A549 (cell line): ENCODE measurements around the gene MAD1L1. TPM values are rescaled to one million over a fixed set of nuclear protein-coding genes. Genes with fewer than 3 reads are reported as not detected.

Experiments used
- ATAC-seq, 2 experiments: fragments of 200-7000 bp in 1 of 2; fragments of >200 bp in 1 of 2; cut with Nextera tagmentation in 1 of 2; cut with Tn5 transposase in 1 of 2; 3 replicates each; pipeline versions ENCODE4 v1.8.0 to v1.9.1; 2018 to 2020; ENCODE audit warnings: mild to moderate bottlenecking in 1 of 2, moderate library complexity in 1 of 2
- CTCF ChIA-PET: fragments of 300-600 bp; sonication (Branson Sonifier 250); formaldehyde crosslinking; extraction: SDS; loops from one replicate; lab custom pipeline; 2021; ENCODE audit warnings: antibody characterized with exemption, inconsistent platforms; lab: Yijun Ruan, JAX
- POLR2A ChIA-PET: fragments of 350-600 bp; formaldehyde crosslinking; extraction: SDS; loops from one replicate; lab custom pipeline; 2021; ENCODE audit warnings: antibody characterized with exemption, inconsistent platforms; lab: Yijun Ruan, JAX
- DNase-seq, 2 experiments: peaks; one replicate each; pipeline versions ENCODE4 v3.0.0 to v3.0.0-alpha.2; 2011 to 2016; ENCODE audit warnings: low read depth in 1 of 2, low spot score in 1 of 2
- FAIRE-seq: peaks from 2 replicates; lab custom pipeline; 2011; peaks lifted over from hg19 to GRCh38; lab: Jason Lieb, UNC
- H3K27ac ChIP-seq, 2 experiments: fragments of >200 bp; sonication (Bioruptor Twin); formaldehyde crosslinking; 3 replicates each; pipeline ENCODE4 v1.5.1; 2016 to 2017
- H3K4me1 ChIP-seq: fragments of >200 bp; sonication (Bioruptor Twin); formaldehyde crosslinking; 3 replicates; pipeline ENCODE4 v1.6.1; 2016
- H3K4me2 ChIP-seq: fragments of >200 bp; sonication (Bioruptor Twin); formaldehyde crosslinking; 3 replicates; pipeline ENCODE4 v1.6.1; 2016
- H3K4me3 ChIP-seq: fragments of >200 bp; sonication (Bioruptor Twin); formaldehyde crosslinking; 3 replicates; pipeline ENCODE4 v1.5.1; 2016
- H3K9me3 ChIP-seq: fragments of >200 bp; sonication (Bioruptor Twin); formaldehyde crosslinking; 3 replicates; pipeline ENCODE4 v1.6.1; 2016
- BCL3 ChIP-seq: fragments of >200 bp; sonication (Bioruptor Twin); formaldehyde crosslinking; IDR thresholded peaks from 3 replicates; pipeline ENCODE4 v1.6.1; 2016
- BHLHE40 ChIP-seq: IDR thresholded peaks from 2 replicates; pipeline ENCODE4 v1.6.1; 2012; ENCODE audit warnings: low read depth, low read length, inconsistent platforms
- CBX2 ChIP-seq: fragments of 200-600 bp; sonication (generic); IDR thresholded peaks from 2 replicates; pipeline ENCODE4 v1.6.1; 2016; ENCODE audit warnings: low read depth, mild to moderate bottlenecking, borderline replicate concordance
- CEBPB ChIP-seq, 2 experiments: fragments of >200 bp in 1 of 2; sonication (Bioruptor Twin) in 1 of 2; formaldehyde crosslinking in 1 of 2; IDR thresholded peaks; 2 replicates each; pipeline ENCODE4 v1.6.1; 2012 to 2016
- CHD2 ChIP-seq: fragments of 150-350 bp; IDR thresholded peaks from 2 replicates; pipeline ENCODE4 v1.6.1; 2014; ENCODE audit warnings: low read length; ENCODE audit not compliant: partially characterized antibody
- EHF ChIP-seq: fragments of 250-450 bp; sonication (Bioruptor Pico); IDR thresholded peaks from 2 replicates; pipeline ENCODE4 v1.5.0; 2020; ENCODE audit warnings: mild to moderate bottlenecking
- EP300 ChIP-seq, 2 experiments: fragments of >200 bp; sonication (Bioruptor Twin); formaldehyde crosslinking; IDR thresholded peaks; 2 replicates in 1 of 2; 3 replicates in 1 of 2; pipeline ENCODE4 v1.6.1; 2016 to 2017
- ESRRA ChIP-seq: fragments of 150-350 bp; IDR thresholded peaks from 2 replicates; pipeline ENCODE4 v1.6.1; 2014; ENCODE audit warnings: mild to moderate bottlenecking, low read length, borderline replicate concordance
- FOXS1 ChIP-seq: fragments of 250-450 bp; sonication (Bioruptor Pico); IDR thresholded peaks from 2 replicates; pipeline ENCODE4 v1.5.0; 2020; ENCODE audit warnings: mild to moderate bottlenecking, moderate library complexity
- HEYL ChIP-seq: fragments of 250-450 bp; sonication (Bioruptor Pico); IDR thresholded peaks from 2 replicates; pipeline ENCODE4 v1.8.0; 2021; ENCODE audit warnings: mild to moderate bottlenecking, moderate library complexity
- HOXA7 ChIP-seq: fragments of 250-450 bp; sonication (Bioruptor Pico); IDR thresholded peaks from 2 replicates; pipeline ENCODE4 v1.5.0; 2020; ENCODE audit warnings: mild to moderate bottlenecking, moderate library complexity
- HOXB13 ChIP-seq: fragments of 250-450 bp; sonication (Bioruptor Pico); IDR thresholded peaks from 2 replicates; pipeline ENCODE4 v1.5.0; 2020; ENCODE audit warnings: low read depth, mild to moderate bottlenecking, moderate library complexity
- HOXB5 ChIP-seq: fragments of 250-450 bp; sonication (Bioruptor Pico); IDR thresholded peaks from 2 replicates; pipeline ENCODE4 v1.5.0; 2020; ENCODE audit warnings: mild to moderate bottlenecking, moderate library complexity
- JUNB ChIP-seq: fragments of >200 bp; sonication (Bioruptor Twin); formaldehyde crosslinking; IDR thresholded peaks from 2 replicates; pipeline ENCODE4 v1.6.1; 2016
- KDM5A ChIP-seq: fragments of 200-600 bp; sonication (generic); IDR thresholded peaks from 2 replicates; pipeline ENCODE4 v1.6.1; 2016; ENCODE audit warnings: antibody characterized with exemption, mild to moderate bottlenecking
- NFE2L2 ChIP-seq: fragments of 150-350 bp; conservative IDR thresholded peaks from 2 replicates; pipeline ENCODE4 v1.6.1; 2014; ENCODE audit warnings: low read length
- NPAS2 ChIP-seq: fragments of 250-450 bp; sonication (Bioruptor Pico); IDR thresholded peaks from 2 replicates; pipeline ENCODE4 v1.8.0; 2022; ENCODE audit warnings: mild to moderate bottlenecking, moderate library complexity, borderline replicate concordance
- NR3C1 ChIP-seq: fragments of >200 bp; sonication (Bioruptor Twin); formaldehyde crosslinking; IDR thresholded peaks from 3 replicates; pipeline ENCODE4 v1.6.1; 2017
- PBX3 ChIP-seq: IDR thresholded peaks from 2 replicates; pipeline ENCODE4 v1.6.1; 2012
- PHF8 ChIP-seq: fragments of 200-600 bp; sonication (generic); IDR thresholded peaks from 2 replicates; pipeline ENCODE4 v1.6.1; 2016; ENCODE audit warnings: low read depth, mild to moderate bottlenecking, antibody characterized with exemption, moderate library complexity, borderline replicate concordance
- POLR2A ChIP-seq: IDR thresholded peaks from 2 replicates; pipeline ENCODE4 v1.6.1; 2012; ENCODE audit warnings: mild to moderate bottlenecking, low read length
- RAD21 ChIP-seq, 2 experiments: fragments of >200 bp in 1 of 2; sonication (Bioruptor Twin) in 1 of 2; formaldehyde crosslinking in 1 of 2; IDR thresholded peaks in 1 of 2; conservative IDR thresholded peaks in 1 of 2; 2 replicates in 1 of 2; 3 replicates in 1 of 2; pipeline ENCODE4 v1.6.1; 2012 to 2018; ENCODE audit warnings: inconsistent platforms in 1 of 2
- RCOR1 ChIP-seq: fragments of 150-350 bp; IDR thresholded peaks from 2 replicates; pipeline ENCODE4 v1.6.1; 2014; ENCODE audit warnings: antibody characterized with exemption, low read length, low read depth
- RFX5 ChIP-seq: fragments of 450-650 bp; IDR thresholded peaks from 2 replicates; pipeline ENCODE4 v1.7.1; 2014; ENCODE audit warnings: antibody characterized with exemption, mild to moderate bottlenecking, moderate library complexity
- TP53 ChIP-seq: fragments of 250-450 bp; sonication (Bioruptor Pico); IDR thresholded peaks from 2 replicates; pipeline ENCODE4 v1.5.0; 2021; ENCODE audit warnings: mild to moderate bottlenecking, moderate library complexity
- ZSCAN20 ChIP-seq: fragments of 250-450 bp; sonication (Bioruptor Pico); IDR thresholded peaks from 2 replicates; pipeline ENCODE4 v1.8.0; 2022; ENCODE audit warnings: mild to moderate bottlenecking, moderate library complexity
- WGBS: methylation state at CpG from one replicate; pipeline ENCODE4 v1.1.6; 2017; ENCODE audit errors: missing lambda C conversion rate; 5-methylcytosine and 5-hydroxymethylcytosine counted together
- polyA plus RNA-seq, 4 experiments: library from polyadenylated mRNA; depleted of rRNA in 3 of 4; stranded (reverse); fragments of >200 nt; fragmentation: RNase III in 1 of 4; extraction: RNeasy Plus Mini Kit Qiagen cat#74134 plus additional on column Dnase treatment in 1 of 4; gene quantifications; 2 replicates in 3 of 4; 3 replicates in 1 of 4; pipeline ENCODE4 v1.2.3, GENCODE V29; 2011 to 2017
- TF ChIP-seq, protein P1 (sequence below): IDR thresholded peaks from 2 replicates; pipeline ENCODE4 v1.6.1; 2012
- TF ChIP-seq, protein P2 (sequence below): IDR thresholded peaks from 2 replicates; pipeline ENCODE4 v1.6.1; 2012; ENCODE audit warnings: low read depth, borderline replicate concordance
- TF ChIP-seq, protein P3 (sequence below): fragments of >200 bp; sonication (Bioruptor Twin); formaldehyde crosslinking; IDR thresholded peaks from 2 replicates; pipeline ENCODE4 v1.6.1; 2016
- TF ChIP-seq, protein P4 (sequence below): fragments of 450-650 bp; IDR thresholded peaks from 2 replicates; pipeline ENCODE4 v1.6.1; 2014; ENCODE audit warnings: antibody characterized with exemption

MAD1L1 gene
- polyA plus RNA-seq, 2 of the 4 experiments (the other 2 are of a cell fraction): 13.6 to 16.6 TPM

DNA sequence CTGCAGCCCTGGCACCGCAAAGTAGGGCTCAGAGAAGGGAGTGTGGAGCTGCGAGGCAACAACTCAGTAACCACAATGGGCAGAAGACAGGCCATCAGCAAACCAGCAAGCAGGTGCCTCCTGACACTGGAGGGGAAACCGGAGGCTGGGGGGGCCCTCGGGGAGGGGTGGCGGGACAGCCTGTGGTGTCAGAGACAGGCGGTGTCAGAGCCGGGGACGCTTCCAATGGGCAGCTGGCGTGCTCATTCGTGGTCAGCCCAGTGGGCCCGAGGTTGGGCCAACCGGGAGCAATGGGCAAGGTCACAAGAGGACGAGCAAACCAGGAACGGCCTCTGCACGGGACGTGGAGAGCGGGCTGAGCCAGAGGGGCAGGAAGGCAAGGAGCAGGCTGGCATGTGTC is 158.1 kb downstream of the MAD1L1 start:
- Histone ChIP-seq H3K4me2 (no peak overlapping the region), H3K4me3 (no peak overlapping the region), H3K9me3 (no peaks in the 10 kb centered on the region), H3K27ac (no peak overlapping the region)
- ATAC-seq: no peak
- ChIA-PET POLR2A (no interaction called here), CTCF (no interaction called here)
- 92% methylated on average over 15 of the region's 17 CpGs for WGBS
- no peak for TF ChIP-seq CBX2
- no peak for TF ChIP-seq PHF8
- TF ChIP-seq NFE2L2: no peak
- no peak for TF ChIP-seq ZSCAN20 (CRISPR knock-in tag)
- TF ChIP-seq, all 56 proteins: peak for 0
- DNase-seq (no peak), FAIRE-seq (no peak)
- no peaks in the 10 kb centered on the region for H3K4me1 ChIP-seq

- no peak for DNase-seq
- Histone ChIP-seq H3K4me2 (no peak overlapping the region), H3K4me1 (no peaks in the 10 kb centered on the region), H3K9me3 (no peaks in the 10 kb centered on the region), H3K27ac (no peak overlapping the region), H3K4me3 (no peak overlapping the region)
- WGBS: 93% methylated on average over 8 of the region's 13 CpGs
- no peak for FAIRE-seq
- ChIA-PET POLR2A (no interaction called here), CTCF (no interaction called here)
- no peak for ATAC-seq
- TF ChIP-seq HOXB13: no peak
- TF ChIP-seq ESRRA: no peak
- TF ChIP-seq KDM5A: no peak
- no peak for TF ChIP-seq RCOR1
- no peak for TF ChIP-seq TP53 (CRISPR knock-in tag)
- no peak for TF ChIP-seq HOXB5 (CRISPR knock-in tag)
- TF ChIP-seq BHLHE40: no peak
Measured at GRCh38 chr7:2072798-2073197, 159.9 kb downstream of the MAD1L1 start.

DNA sequence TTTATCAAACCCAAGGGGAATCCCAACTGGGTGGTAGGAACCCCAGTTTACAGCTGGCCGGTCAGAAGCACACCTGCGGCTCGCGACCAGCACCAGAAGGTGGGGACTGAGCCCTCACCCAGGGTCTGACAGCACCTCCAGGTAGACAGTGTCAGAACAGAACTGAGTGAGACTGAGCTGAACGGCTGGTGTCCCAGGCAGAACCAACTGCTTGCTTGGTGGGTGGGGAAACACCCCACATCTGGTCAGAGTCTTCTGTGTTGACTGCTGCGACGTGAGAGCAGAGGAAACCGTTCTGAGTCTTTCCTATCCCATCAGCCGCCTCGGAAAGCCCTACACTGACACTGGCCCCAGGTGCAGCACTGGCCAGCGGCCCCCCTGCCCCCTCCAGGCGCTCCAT is 160.7 kb downstream of the MAD1L1 start:
- FAIRE-seq (no peak), ATAC-seq (no peak), DNase-seq (no peak)
- WGBS: 93% methylated on average over 12 of the region's 12 CpGs
- POLR2A ChIA-PET: no interaction called here
- TF ChIP-seq JUNB: no peak
- TF ChIP-seq TP53 (CRISPR knock-in tag): no peak
- TF ChIP-seq, protein P1, sequence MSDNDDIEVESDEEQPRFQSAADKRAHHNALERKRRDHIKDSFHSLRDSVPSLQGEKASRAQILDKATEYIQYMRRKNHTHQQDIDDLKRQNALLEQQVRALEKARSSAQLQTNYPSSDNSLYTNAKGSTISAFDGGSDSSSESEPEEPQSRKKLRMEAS: no peak
- TF ChIP-seq, protein P2, sequence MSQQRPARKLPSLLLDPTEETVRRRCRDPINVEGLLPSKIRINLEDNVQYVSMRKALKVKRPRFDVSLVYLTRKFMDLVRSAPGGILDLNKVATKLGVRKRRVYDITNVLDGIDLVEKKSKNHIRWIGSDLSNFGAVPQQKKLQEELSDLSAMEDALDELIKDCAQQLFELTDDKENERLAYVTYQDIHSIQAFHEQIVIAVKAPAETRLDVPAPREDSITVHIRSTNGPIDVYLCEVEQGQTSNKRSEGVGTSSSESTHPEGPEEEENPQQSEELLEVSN: no peak
- no peak for TF ChIP-seq POLR2A
- TF ChIP-seq EP300 (IDR thresholded peaks at IDR 0.05): no peak
- no peak for TF ChIP-seq NR3C1
- no peak for TF ChIP-seq BCL3
- TF ChIP-seq FOXS1 (CRISPR knock-in tag): no peak
- Histone ChIP-seq H3K4me2 (no peak overlapping the region), H3K9me3 (no peaks in the 10 kb centered on the region), H3K4me1 (no peaks in the 10 kb centered on the region), H3K27ac (no peak overlapping the region), H3K4me3 (no peak overlapping the region)
- CTCF ChIA-PET: interaction anchor here (1.5 kb wide), 1 partner anchor 86 kb away, joined by 4 read pairs; no protein-coding TSS in a partner anchor

GRCh38 chr7:2071133-2071832 is 161.5 kb downstream of the MAD1L1 start:
- 93% methylated on average over 24 of the region's 25 CpGs for WGBS
- no peak for FAIRE-seq
- Histone ChIP-seq H3K27ac (no peak overlapping the region), H3K4me2 (no peak overlapping the region), H3K9me3 (no peaks in the 10 kb centered on the region), H3K4me3 (no peak overlapping the region), H3K4me1 (no peaks in the 10 kb centered on the region)
- DNase-seq: no peak
- POLR2A ChIA-PET: no interaction called here
- CTCF ChIA-PET: interaction anchor here (0.9 to 1.5 kb wide), 3 partner anchors 11 to 87 kb away, joined by 3 to 4 read pairs (median 4); no protein-coding TSS in a partner anchor
- no peak for ATAC-seq
- TF ChIP-seq PBX3: no peak
- TF ChIP-seq, protein P3, sequence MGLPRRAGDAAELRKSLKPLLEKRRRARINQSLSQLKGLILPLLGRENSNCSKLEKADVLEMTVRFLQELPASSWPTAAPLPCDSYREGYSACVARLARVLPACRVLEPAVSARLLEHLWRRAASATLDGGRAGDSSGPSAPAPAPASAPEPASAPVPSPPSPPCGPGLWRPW: no peak
- TF ChIP-seq RAD21 (conservative IDR thresholded peaks at IDR 0.05 in 1 of 2, IDR thresholded peaks at IDR 0.05 in 1 of 2): no peak
- TF ChIP-seq HOXA7 (CRISPR knock-in tag): no peak
- TF ChIP-seq CEBPB (IDR thresholded peaks at IDR 0.05): no peak
- TF ChIP-seq RFX5: no peak
- TF ChIP-seq HEYL (CRISPR knock-in tag): no peak
- TF ChIP-seq, protein P4, sequence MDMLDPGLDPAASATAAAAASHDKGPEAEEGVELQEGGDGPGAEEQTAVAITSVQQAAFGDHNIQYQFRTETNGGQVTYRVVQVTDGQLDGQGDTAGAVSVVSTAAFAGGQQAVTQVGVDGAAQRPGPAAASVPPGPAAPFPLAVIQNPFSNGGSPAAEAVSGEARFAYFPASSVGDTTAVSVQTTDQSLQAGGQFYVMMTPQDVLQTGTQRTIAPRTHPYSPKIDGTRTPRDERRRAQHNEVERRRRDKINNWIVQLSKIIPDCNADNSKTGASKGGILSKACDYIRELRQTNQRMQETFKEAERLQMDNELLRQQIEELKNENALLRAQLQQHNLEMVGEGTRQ: no peak
- no peak for TF ChIP-seq EHF (CRISPR knock-in tag)
- TF ChIP-seq CHD2: no peak
- no peak for TF ChIP-seq NPAS2 (CRISPR knock-in tag)
